HCT116 (cell line): ENCODE results near the gene NTN5.

Source experiments
- CEBPB ChIP-seq: IDR thresholded peaks from 2 replicates; pipeline ENCODE4 v1.6.1; 2012; ENCODE audit warnings: low read depth
- CTCF ChIP-seq, 3 experiments: fragments of 200-600 bp in 1 of 3; sonication (generic) in 1 of 3; IDR thresholded peaks in 2 of 3; conservative IDR thresholded peaks in 1 of 3; 2 replicates each; pipeline ENCODE4 v1.5.1; 2012 to 2017; ENCODE audit warnings: low read depth in 2 of 3, low read length in 2 of 3, antibody characterized with exemption in 1 of 3, borderline replicate concordance in 1 of 3, control low read depth in 1 of 3, mild to moderate bottlenecking in 1 of 3, mixed read lengths in 1 of 3, mixed run types in 1 of 3, moderate library complexity in 1 of 3; ENCODE audit not compliant: insufficient read depth in 1 of 3
- EZH2 ChIP-seq: fragments of 200-600 bp; sonication (generic); IDR thresholded peaks from 2 replicates; pipeline ENCODE4 v1.6.1; 2017; ENCODE audit warnings: antibody characterized with exemption, mixed run types
- EZH2phosphoT487 ChIP-seq: fragments of 200-600 bp; IDR thresholded peaks from 2 replicates; pipeline ENCODE4 v1.6.1; 2018; ENCODE audit warnings: antibody characterized with exemption, borderline replicate concordance
- FOSL1 ChIP-seq: IDR thresholded peaks from 2 replicates; pipeline ENCODE4 v1.6.1; 2012; ENCODE audit warnings: low read depth
- JUND ChIP-seq: IDR thresholded peaks from 2 replicates; pipeline ENCODE4 v1.6.1; 2012
- POLR2A ChIP-seq: IDR thresholded peaks from 2 replicates; pipeline ENCODE4 v1.7.0; 2011; ENCODE audit warnings: borderline replicate concordance; ENCODE audit not compliant: insufficient read depth, insufficient read length; ENCODE audit errors: extremely low read depth
- POLR2AphosphoS5 ChIP-seq: IDR thresholded peaks from 2 replicates; pipeline ENCODE4 v1.6.1; 2011; ENCODE audit warnings: mild to moderate bottlenecking, low read depth, low read length, moderate library complexity
- RAD21 ChIP-seq: IDR thresholded peaks from 2 replicates; pipeline ENCODE4 v1.6.1; 2012; ENCODE audit warnings: low read depth, mild to moderate bottlenecking
- SIN3A ChIP-seq: IDR thresholded peaks from 2 replicates; pipeline ENCODE4 v1.6.1; 2012; ENCODE audit warnings: low read depth
- SP1 ChIP-seq: IDR thresholded peaks from 2 replicates; pipeline ENCODE4 v1.6.1; 2012; ENCODE audit warnings: low read depth
- SRF ChIP-seq: IDR thresholded peaks from 2 replicates; pipeline ENCODE4 v1.6.1; 2012; ENCODE audit warnings: low read depth
- YY1 ChIP-seq: IDR thresholded peaks from 2 replicates; pipeline ENCODE4 v1.6.1; 2011; ENCODE audit warnings: low read length, low read depth, moderate library complexity, mild to moderate bottlenecking; ENCODE audit not compliant: insufficient replicate concordance; ENCODE audit errors: extremely low read depth
- ZFX ChIP-seq: fragments of 450-650 bp; IDR thresholded peaks from 2 replicates; pipeline ENCODE4 v1.6.1; 2017

- TF ChIP-seq ZFX (no peak), POLR2AphosphoS5 (peak; percentile 97), EZH2phosphoT487 (no peak), FOSL1 (no peak), RAD21 (no peak), CTCF (IDR thresholded peaks at IDR 0.05 in 2 of 3, conservative IDR thresholded peaks at IDR 0.05 in 1 of 3; ENCODE audit: borderline replicate concordance in 1 of 3, insufficient read depth in 1 of 3, low read depth in 2 of 3, low read length in 2 of 3) (no peak), CEBPB (no peak), POLR2A (peak; percentile 86), YY1 (peak; percentile 74), EZH2 (no peak), JUND (no peak), SP1 (peak; percentile 83), SIN3A (peak; percentile 69), SRF (peak; percentile 97)
Measured at GRCh38 chr19:48618916-48619691, 53.7 kb downstream of the NTN5 start, which contains the start of the genes RPL18 and SPHK2.
